Prostate gland (tissue), 2 donors: ENCODE data around the gene FAU. TPM values are rescaled to one million over a fixed set of nuclear protein-coding genes. Genes with fewer than 3 reads are reported as not detected.

Source experiments
- DNase-seq: peaks from one replicate; pipeline ENCODE4 v3.0.0-alpha.2; 2019; ENCODE audit warnings: low spot score
- H3K27ac ChIP-seq, 2 donors: fragments of 200-600 bp; sonication (generic); 2 replicates each; pipeline ENCODE4 v1.5.1; 2017 to 2019
- H3K27me3 ChIP-seq: fragments of 200-600 bp; sonication (generic); replicated peaks from 2 replicates; pipeline ENCODE4 v1.5.1; 2019; ENCODE audit not compliant: insufficient read depth
- H3K36me3 ChIP-seq, 2 donors: fragments of 200-600 bp; sonication (generic); 1 replicate in 1 of 2; 2 replicates in 1 of 2; pipeline versions ENCODE4 v1.5.1 to v1.8.1; 2017 to 2019
- H3K4me1 ChIP-seq: fragments of 200-600 bp; sonication (generic); replicated peaks from 2 replicates; pipeline ENCODE4 v1.5.1; 2019
- H3K4me3 ChIP-seq, 2 donors: fragments of 200-600 bp; sonication (generic); 2 replicates each; pipeline ENCODE4 v1.5.1; 2017 to 2019
- H3K9me3 ChIP-seq: fragments of 200-600 bp; sonication (generic); 2 replicates; pipeline ENCODE4 v1.5.1; 2017
- CTCF ChIP-seq, 4 experiments: fragments of 200-600 bp in 2 of 4; fragments of 450-650 bp in 2 of 4; sonication (generic) in 2 of 4; IDR thresholded peaks; 1 replicate in 3 of 4; 2 replicates in 1 of 4; pipeline ENCODE4 v1.5.1; 2016 to 2019; ENCODE audit warnings: antibody characterized with exemption in 4 of 4, mild to moderate bottlenecking in 2 of 4, moderate library complexity in 2 of 4
- POLR2A ChIP-seq: fragments of 450-650 bp; IDR thresholded peaks from one replicate; pipeline ENCODE4 v1.6.1; 2016; ENCODE audit warnings: antibody characterized with exemption, mild to moderate bottlenecking
- POLR2AphosphoS5 ChIP-seq: sonication (generic); formaldehyde crosslinking; IDR thresholded peaks from one replicate; pipeline ENCODE4 v1.6.1; 2017; ENCODE audit warnings: antibody characterized with exemption
- WGBS: methylation state at CpG from one replicate; pipeline ENCODE4 v1.1.5; 2018; 5-methylcytosine and 5-hydroxymethylcytosine counted together
- intact Hi-C: fragments of 100-400 bp; cut with DNase I; formaldehyde crosslinking; loops from one replicate; pipeline ENCODE4 v1.14.2; 2022
- total RNA-seq, 2 donors: library from RNA; depleted of rRNA; stranded (reverse); fragments of >200 nt; gene quantifications; one replicate each; pipeline ENCODE4 v1.1.0, GENCODE V29; 2016

Gene FAU
- total RNA-seq, 2 donors from 2014 or later = 654 to 691 TPM

- DNase-seq = peak; percentile 86
- intact Hi-C loops = loop anchor here (10.0 kb wide), 2 partner anchors 196 to 256 kb away; partner anchors contain the start of gene ATG2A
- Histone ChIP-seq H3K36me3 (no peaks in the 10 kb centered on the region), H3K9me3 (no peaks in the 10 kb centered on the region), H3K4me3 (no peak overlapping the region), H3K27me3 (no peaks in the 10 kb centered on the region), H3K4me1 (peaks cover 7% of the 10 kb centered on the region), H3K27ac (peak overlapping the region; percentile 34 to 60)
- TF ChIP-seq POLR2A (no peak), POLR2AphosphoS5 (peak; percentile 68), CTCF (IDR thresholded peaks at IDR 0.05) (peak; percentile 98)
- WGBS = 16% methylated on average over 18 of the region's 18 CpGs
Observed at GRCh38 chr11:65110354-65110861, 11.5 kb downstream of the FAU start.

GRCh38 chr11:65109231-65110198 is 12.4 kb downstream of the FAU start:
- Histone ChIP-seq H3K4me3 (no peak overlapping the region), H3K4me1 (peaks cover 11% of the 10 kb centered on the region), H3K27ac (no peak overlapping the region), H3K36me3 (no peaks in the 10 kb centered on the region), H3K27me3 (no peaks in the 10 kb centered on the region), H3K9me3 (no peaks in the 10 kb centered on the region)
- no peak for DNase-seq
- intact Hi-C loops = loop anchor here (10.0 kb wide), 2 partner anchors 195 to 255 kb away; partner anchors contain the start of gene ATG2A
- 89% methylated on average over 36 of the region's 36 CpGs for WGBS
- TF ChIP-seq POLR2AphosphoS5 = no peak
- no peak for TF ChIP-seq CTCF (IDR thresholded peaks at IDR 0.05)
- TF ChIP-seq POLR2A = no peak

- H3K36me3 ChIP-seq = no peaks in the 10 kb centered on the region
- no peaks in the 10 kb centered on the region for H3K27me3 ChIP-seq
- peak overlapping the region; percentile 30 to 33 for H3K27ac ChIP-seq
- no peaks in the 10 kb centered on the region for H3K9me3 ChIP-seq
- H3K4me1 ChIP-seq = peaks cover 13% of the 10 kb centered on the region
- H3K4me3 ChIP-seq = no peak overlapping the region
- WGBS = 94% methylated on average over 35 of the region's 38 CpGs
- no peak for TF ChIP-seq POLR2A
- peak; percentile 70 for TF ChIP-seq POLR2AphosphoS5
- intact Hi-C loops = no loop called here
- no peak for DNase-seq
Observed at GRCh38 chr11:65108469-65109123, 13.3 kb downstream of the FAU start.

GRCh38 chr11:65107751-65108468 is 14.0 kb downstream of the FAU start:
- 93% methylated on average over 51 of the region's 52 CpGs for WGBS
- intact Hi-C loops = no loop called here
- H3K4me3 ChIP-seq = no peak overlapping the region
- H3K4me1 ChIP-seq = peaks cover 11% of the 10 kb centered on the region
- peak overlapping the region; percentile 30 to 33 for H3K27ac ChIP-seq
- no peak for DNase-seq
- no peaks in the 10 kb centered on the region for H3K36me3 ChIP-seq
- TF ChIP-seq POLR2A (no peak), POLR2AphosphoS5 (no peak), CTCF (IDR thresholded peaks at IDR 0.05) (no peak)
- no peaks in the 10 kb centered on the region for H3K27me3 ChIP-seq
- no peaks in the 10 kb centered on the region for H3K9me3 ChIP-seq
